HG02870 (cell line): ENCODE data around the gene WRAP73.
"Not testable (repeated sequence)": the region's sequence is repeated elsewhere in the genome, so short reads cannot be mapped to it uniquely, and the experiment has no call there.

Source experiments
- ATAC-seq: cut with Tn5 transposase; IDR thresholded peaks from one replicate; pipeline ENCODE4 v1.9.1; 2021; ENCODE audit warnings: mild to moderate bottlenecking, moderate library complexity; ENCODE audit not compliant: unreplicated experiment

The WRAP73 gene

GRCh38 chr1:3599286-3599811 lies 50.6 kb downstream of the WRAP73 start:
- no peak for ATAC-seq

DNA sequence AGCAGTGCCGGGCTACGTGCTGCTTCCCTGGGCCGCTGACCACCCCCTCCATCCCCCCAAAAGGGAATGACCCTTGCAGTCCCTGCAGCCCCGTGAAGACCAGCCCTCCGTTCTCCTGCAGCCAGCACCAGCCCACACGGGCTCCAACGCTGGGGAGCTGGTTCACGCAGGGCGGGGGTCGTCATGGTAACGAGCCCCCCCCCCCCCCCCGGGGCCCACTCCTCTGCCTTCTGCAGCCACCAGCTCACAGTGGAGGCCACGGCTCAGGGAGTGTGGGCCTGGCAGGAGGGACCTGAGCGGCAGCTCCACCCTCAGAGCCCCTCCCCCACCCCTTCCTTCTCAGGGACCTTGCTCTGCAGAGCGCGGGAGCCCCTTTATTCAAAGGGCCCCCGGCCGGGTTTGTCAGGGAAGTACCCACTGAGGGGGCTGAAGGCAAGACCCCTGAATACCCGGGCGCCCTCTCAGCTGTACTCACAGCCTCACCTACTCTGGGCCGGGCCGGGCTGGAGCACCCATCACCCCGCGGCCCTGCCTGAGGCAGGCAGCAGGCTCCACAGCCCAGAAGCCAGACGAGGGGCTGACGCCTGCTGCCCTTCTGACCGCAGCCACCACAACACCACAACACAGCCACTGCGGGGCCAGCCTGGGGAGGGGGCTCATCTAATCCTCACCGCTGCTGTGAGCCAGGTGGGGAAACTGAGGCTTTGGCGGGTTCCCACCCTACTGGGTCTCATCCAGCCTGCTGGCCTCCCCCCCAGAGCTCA lies 51.2 kb downstream of the WRAP73 start:
- ATAC-seq: no peak

DNA sequence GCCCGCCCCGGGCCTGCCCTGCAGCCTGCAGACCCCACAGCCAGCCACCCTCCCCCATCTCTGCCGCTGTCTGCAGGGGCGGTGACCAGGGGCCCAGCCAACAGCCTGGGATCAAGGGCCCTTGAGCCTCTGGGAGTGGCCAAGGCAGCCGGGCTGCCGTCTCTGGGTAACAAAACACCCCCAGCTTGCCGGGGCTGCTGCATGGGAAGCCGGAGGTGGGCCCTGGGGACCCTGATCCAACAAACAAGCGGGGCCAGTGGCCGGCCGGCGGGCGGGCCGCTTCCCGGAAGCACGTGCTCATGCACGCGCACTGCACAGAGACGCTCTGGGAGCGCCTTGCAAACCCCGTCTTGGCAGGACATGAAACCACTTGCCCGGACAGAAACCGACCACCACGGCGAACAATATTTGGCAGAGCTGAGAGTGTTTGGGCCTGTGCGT lies 51.8 kb downstream of the WRAP73 start:
- no peak for ATAC-seq

DNA sequence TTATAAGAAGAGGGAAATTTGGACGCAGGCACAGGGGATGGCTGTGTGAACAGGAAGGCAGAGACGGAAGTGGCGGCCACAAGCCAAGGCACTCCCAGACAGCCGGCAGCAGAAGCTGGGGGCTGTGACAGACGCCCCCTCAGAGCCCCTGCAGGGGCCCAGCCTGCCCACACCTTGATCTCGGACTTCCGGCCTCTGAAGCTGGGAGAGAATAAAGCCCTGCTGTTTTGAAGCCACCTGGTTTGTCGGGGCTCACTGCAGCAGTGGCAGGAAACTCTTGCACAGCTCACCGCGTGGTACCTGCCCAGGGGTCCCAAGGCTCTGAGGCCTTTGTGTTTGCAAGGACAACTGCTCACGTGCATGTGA lies 52.3 kb downstream of the WRAP73 start:
- no peak for ATAC-seq

GRCh38 chr1:3596663-3597598 lies 53.0 kb downstream of the WRAP73 start:
- no peak for ATAC-seq

GRCh38 chr1:3595949-3596348 lies 54.0 kb downstream of the WRAP73 start:
- ATAC-seq: no peak

DNA sequence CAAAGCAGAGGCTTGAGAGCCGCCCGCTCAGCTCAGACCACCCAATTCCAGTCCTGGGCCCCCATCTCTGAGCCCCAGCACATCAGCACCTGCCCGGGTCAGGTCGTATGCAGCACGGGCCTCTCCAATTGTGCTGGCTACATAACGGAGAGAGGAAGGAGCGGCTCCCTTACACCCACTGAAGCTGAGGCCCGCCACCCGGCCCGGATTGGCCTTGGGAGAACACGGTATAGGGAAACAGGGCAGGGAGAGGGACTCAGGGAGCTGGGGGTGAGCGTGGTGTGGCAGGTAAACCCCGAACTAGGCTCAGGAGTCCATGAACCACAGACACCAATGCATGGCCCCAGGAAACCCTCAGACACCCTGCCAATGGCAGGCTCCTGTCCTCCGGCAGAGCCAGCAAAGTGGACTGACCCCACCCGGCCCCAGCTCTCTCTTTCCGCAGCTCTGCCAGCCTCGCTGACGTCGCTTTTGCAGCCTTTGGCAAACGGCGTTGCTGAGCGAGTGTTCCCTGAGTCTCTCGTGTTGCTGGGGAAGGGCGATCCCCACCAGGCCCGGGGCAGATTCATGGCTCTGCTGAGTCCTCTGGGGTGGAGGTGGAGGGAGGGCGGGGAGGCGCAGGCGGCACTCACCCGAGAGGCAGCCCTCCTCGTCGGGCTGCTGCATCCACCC lies 55.1 kb downstream of the WRAP73 start:
- no peak for ATAC-seq

DNA sequence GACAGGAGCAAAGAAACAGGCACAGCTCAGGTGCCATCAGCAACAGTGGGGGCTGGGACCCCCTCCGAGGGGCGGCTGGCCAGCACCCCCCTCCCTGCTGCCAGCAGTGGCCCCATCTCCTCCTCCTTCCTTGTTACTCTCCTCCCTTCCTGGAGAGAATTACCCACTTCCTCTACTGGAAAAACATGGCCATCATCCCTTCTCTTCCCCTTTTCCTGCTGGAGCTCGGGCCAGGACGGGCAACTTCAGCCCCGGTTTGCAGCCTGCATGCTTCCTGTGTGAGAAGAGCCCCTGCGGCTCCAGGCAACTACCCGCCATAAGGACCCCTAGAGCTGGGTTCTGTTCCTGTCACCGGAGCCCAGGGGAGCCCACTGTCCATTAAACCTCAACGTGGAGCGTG lies 56.2 kb downstream of the WRAP73 start:
- no peak for ATAC-seq

DNA sequence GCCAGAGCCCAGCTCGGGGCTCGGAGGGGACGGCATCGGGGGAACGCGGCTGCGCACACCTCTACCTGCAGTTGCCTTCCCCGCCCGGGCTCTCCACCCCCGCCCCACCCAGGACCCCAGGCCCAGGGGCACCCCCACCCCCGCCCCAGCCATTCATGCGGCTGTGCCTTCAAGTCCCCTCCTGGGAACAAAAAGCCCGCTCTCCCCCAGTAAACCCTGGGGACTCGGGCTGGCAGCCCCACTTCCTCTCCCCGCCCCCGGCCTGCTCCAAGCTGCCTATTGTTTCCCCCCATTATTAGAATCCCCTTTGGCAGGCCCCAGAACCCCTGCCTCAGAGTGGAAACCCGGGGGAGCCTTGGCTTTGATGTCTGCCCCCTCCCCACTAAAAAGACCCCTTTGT lies 56.6 kb downstream of the WRAP73 start:
- ATAC-seq: no peak

- ATAC-seq: no peak
These were observed 58.7 kb downstream of the WRAP73 start for GRCh38 chr1:3590951-3591865.

GRCh38 chr1:3590139-3590763 lies 59.7 kb downstream of the WRAP73 start:
- no peak for ATAC-seq

GRCh38 chr1:3588395-3588794 lies 61.5 kb downstream of the WRAP73 start:
- no peak for ATAC-seq

DNA sequence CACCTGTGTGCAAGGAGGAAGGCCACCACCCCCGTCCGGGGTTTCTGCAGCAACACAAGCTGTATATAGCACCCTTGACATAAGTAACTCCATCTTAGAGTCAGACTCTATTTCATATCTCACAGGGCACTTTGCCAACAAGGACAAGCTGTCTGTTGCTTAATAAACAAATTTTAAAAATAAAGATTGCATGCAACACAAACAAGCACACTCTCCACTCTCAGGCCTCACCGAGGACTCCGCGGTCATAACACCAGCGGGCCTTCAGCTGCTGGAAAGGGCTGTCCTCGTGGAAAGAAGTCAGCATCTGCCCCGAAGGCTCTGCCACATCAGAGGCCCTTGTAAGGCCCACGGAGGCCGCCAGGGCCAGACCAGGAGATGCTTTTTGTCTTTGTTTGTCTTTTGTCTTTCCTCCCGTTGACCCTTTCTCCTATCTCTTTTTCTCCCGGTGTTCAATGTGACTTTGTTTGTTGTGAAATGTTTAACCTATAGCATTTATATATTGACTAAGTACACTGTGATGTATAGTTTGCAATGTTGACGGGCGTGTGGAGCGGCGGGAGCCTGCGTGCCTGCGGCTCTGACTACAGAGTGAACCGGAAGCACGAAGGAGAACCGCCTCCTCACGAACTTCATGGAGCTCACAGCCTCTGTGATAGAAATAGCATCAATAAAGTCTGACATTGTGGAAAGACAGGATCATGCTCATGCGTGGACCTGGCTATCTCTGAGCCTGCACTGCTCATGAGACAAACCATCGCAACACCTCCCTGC lies 62.7 kb downstream of the WRAP73 start:
- no peak for ATAC-seq

DNA sequence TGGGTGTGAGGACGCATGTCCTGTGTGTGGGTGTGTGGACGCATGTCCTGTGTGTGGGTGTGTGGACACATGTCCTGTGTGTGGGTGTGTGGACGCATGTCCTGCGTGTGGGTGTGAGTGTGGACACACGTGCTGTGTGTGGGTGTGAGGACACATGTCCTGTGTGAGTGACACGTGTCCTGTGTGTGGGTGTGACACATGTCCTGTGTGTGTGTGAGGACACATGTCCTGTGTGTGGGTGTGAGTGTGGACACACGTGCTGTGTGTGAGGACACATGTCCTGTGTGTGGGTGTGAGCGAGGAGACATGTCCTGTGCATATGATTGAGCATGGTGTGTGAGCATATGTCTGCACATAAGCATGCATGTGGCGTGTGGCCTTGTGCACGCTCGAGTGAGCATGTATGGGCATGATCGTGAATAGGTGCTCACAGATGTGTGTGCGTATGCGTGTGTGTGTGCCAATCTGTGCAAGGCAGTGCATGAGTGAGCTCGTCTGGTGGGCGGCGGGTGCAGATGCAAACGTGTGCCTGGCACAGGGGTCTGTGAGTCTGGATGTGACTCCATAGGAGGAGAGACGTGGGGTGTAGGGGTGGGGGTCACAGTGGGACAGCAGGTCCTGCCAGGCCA lies 63.8 kb downstream of the WRAP73 start:
- no peak for ATAC-seq

DNA sequence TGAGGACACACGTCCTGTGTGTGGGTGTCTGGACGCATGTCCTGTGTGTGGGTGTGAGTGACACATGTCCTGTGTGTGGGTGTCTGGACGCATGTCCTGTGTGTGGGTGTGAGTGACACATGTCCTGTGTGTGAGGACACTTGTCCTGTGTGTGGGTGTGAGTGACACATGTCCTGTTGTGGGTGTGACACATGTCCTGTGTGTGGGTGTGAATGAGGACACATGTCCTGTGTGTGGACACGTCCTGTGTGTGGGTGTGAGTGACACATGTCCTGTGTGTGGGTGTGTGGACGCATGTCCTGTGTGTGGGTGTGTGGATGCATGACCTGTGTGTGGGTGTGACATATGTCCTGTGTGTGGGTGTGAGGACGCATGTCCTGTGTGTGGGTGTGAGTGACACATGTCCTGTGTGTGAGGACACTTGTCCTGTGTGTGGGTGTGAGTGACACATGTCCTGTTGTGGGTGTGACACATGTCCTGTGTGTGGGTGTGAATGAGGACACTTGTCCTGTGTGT lies 64.5 kb downstream of the WRAP73 start:
- not testable (repeated sequence) for ATAC-seq

GRCh38 chr1:3584915-3585314 lies 65.0 kb downstream of the WRAP73 start:
- no peak for ATAC-seq

DNA sequence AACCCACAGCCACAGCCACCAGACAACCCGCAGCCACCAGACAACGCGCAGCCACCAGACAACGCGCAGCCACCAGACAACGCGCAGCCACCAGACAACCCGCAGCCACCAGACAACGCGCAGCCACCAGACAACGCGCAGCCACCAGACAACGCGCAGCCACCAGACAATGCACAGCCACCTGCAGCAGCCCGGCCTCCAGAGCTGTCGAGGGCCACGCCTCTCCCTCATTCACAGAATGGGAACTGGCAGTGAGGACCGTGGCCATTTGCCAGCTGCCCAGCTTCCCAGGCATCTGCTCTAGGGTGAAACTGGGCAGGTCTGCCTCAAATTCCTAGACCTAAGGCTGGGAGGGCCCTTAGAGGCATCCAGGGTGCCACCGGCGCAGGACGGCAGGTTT lies 66.2 kb downstream of the WRAP73 start:
- ATAC-seq: not testable (repeated sequence)

GRCh38 chr1:3581296-3582036 lies 68.4 kb downstream of the WRAP73 start:
- no peak for ATAC-seq
